Psoas muscle (tissue), 8 donors: ENCODE data around the gene TBCK. TPM values are rescaled to one million over a fixed set of nuclear protein-coding genes. Genes with fewer than 3 reads are reported as not detected.
A peak's percentile ranks its signal among the peaks of the same experiment; 100 is the strongest.
"Not testable (repeated sequence)": the region's sequence is repeated elsewhere in the genome, so short reads cannot be mapped to it uniquely, and the experiment has no call there.

Experiments
- ATAC-seq, 4 donors: fragments of 200-7000 bp; cut with Tn5 transposase; one replicate each; pipeline ENCODE4 v1.9.1; 2020; ENCODE audit warnings: moderate library complexity in 3 of 4, mild to moderate bottlenecking in 2 of 4
- DNase-seq, 2 donors: peaks; one replicate each; pipeline ENCODE4 v3.0.0-alpha.2; 2020
- H3K27ac ChIP-seq: fragments of 200-600 bp; one replicate; pipeline ENCODE4 v1.8.0; 2022
- H3K27me3 ChIP-seq, 3 donors: fragments of 200-600 bp in 1 of 3; one replicate each; pipeline versions ENCODE4 v1.6.1 to v1.8.0; 2013 to 2022; ENCODE audit warnings: low read length in 2 of 3, mild to moderate bottlenecking in 2 of 3, moderate library complexity in 1 of 3; ENCODE audit not compliant: insufficient read depth in 3 of 3
- H3K36me3 ChIP-seq, 2 donors: fragments of 200-600 bp in 1 of 2; one replicate each; pipeline versions ENCODE4 v1.6.1 to v1.8.0; 2013 to 2022; ENCODE audit warnings: low read depth in 1 of 2, mild to moderate bottlenecking in 1 of 2, moderate library complexity in 1 of 2; ENCODE audit not compliant: insufficient read depth in 1 of 2
- H3K4me1 ChIP-seq: fragments of 200-600 bp; one replicate; pipeline ENCODE4 v1.8.0; 2022
- H3K4me3 ChIP-seq: fragments of 200-600 bp; one replicate; pipeline ENCODE4 v1.8.0; 2022; ENCODE audit warnings: mild to moderate bottlenecking
- H3K9me3 ChIP-seq: fragments of 200-600 bp; one replicate; pipeline ENCODE4 v1.8.0; 2022
- CTCF ChIP-seq: fragments of 200-600 bp; IDR thresholded peaks from one replicate; pipeline ENCODE4 v1.8.0; 2022; ENCODE audit warnings: antibody characterized with exemption
- WGBS, 3 donors: extraction: QIAGEN DNeasy Blood & Tissue Kit; methylation state at CpG; one replicate each; pipeline versions ENCODE4 v1.1.6 to v1.1.7; 2013; 5-methylcytosine and 5-hydroxymethylcytosine counted together
- intact Hi-C, 2 donors: fragments of 100-400 bp; cut with DNase I; formaldehyde crosslinking; loops; one replicate each; pipeline versions ENCODE4 v1.11.0 to v1.14.2; 2022
- polyA plus RNA-seq, 3 donors: library from polyadenylated mRNA; stranded (reverse); fragments of 200-250 nt; gene quantifications; one replicate each; pipeline ENCODE4 v1.2.3, GENCODE V29; 2013
- total RNA-seq, 4 donors: library from RNA; stranded (reverse); fragmentation: NEBNext Ultra II Directional in 2 of 4; extraction: Animal tissue kit (Norgen Biotek cat#: 25700) in 2 of 4; gene quantifications; one replicate each; pipeline versions ENCODE4 v1.2.1 to v1.2.4, GENCODE V29; 2021 to 2023
- donor health status: healthy with polysubstance abuse.
- donor health status: DM: no; HTN: no; CAD: no; lungs with moderate emphysema.
- donor health status: Bipolar disorder and iron deficiency.
- donor health status: healthy.
- donor health status: DM: yes; HTN: yes; CAD: no.
- donor health status: DM: no; HTN: no; CAD: no.
- donor health status: DM: no; HTN: no; CAD: no.
- donor health status: DM: yes; HTN: yes; CAD: no.

Gene TBCK
- total and polyA plus RNA-seq, 7 donors: 1.9 to 16.8 (median 9.7) TPM

GRCh38 chr4:106333186-106333585 is 17.2 kb upstream of the TBCK start:
- Histone ChIP-seq H3K27ac (no peak overlapping the region), H3K4me3 (no peak overlapping the region), H3K4me1 (no peaks in the 10 kb centered on the region), H3K9me3 (no peaks in the 10 kb centered on the region), H3K27me3 (no peaks in the 10 kb centered on the region), H3K36me3 (peaks cover 5 to 100% of the 10 kb centered on the region in 2 donors)
- ATAC-seq (no peak), DNase-seq (no peak)
- WGBS, 3 donors: 94% methylated on average over 5 of the region's 5 CpGs
- no peak for TF ChIP-seq CTCF
- intact Hi-C loops: no loop called here

DNA sequence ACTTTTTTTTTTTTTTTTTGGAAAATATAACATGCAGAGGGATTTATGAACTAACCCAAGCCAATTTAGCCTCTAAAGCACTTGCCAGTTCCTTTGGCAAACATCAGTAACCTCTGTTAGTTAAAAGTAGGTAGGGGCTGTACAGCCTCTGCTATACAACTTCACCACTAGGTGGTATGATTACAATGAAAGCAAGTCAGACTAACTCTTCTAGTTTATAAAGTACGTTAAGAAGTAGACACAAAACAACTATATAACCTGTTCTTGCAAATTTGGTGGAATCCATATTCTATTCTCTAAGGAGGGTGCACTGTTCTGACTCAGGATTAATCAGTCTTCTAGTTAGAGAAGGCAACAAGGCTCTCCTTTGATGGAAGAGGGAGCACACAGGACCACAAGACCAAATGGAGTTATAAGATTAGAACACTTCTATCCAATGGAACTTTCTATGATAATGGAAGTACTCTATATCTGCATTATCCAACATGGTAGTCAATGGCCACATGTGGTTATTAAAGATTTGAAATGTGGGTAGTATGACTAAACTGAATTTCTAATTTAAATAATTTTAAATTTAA is 13.1 kb upstream of the TBCK start:
- no peak overlapping the region for H3K27ac ChIP-seq
- H3K4me3 ChIP-seq: no peak overlapping the region
- ATAC-seq: peak in 3 of 4 donors; percentile 58 to 69 (median 67)
- WGBS, 3 donors: 24 to 37% (median 26%) methylated on average over 1 of the region's 1 CpG
- no peaks in the 10 kb centered on the region for H3K4me1 ChIP-seq
- no peaks in the 10 kb centered on the region for H3K9me3 ChIP-seq
- intact Hi-C loops: no loop called here
- DNase-seq: no peak
- H3K36me3 ChIP-seq: peaks cover 0 to 97% of the 10 kb centered on the region in 2 donors
- peak; percentile 52 for TF ChIP-seq CTCF
- H3K27me3 ChIP-seq: no peaks in the 10 kb centered on the region

- Histone ChIP-seq H3K4me1 (no peaks in the 10 kb centered on the region), H3K4me3 (no peak overlapping the region), H3K27ac (no peak overlapping the region), H3K36me3 (peaks cover 0 to 65% of the 10 kb centered on the region in 2 donors), H3K27me3 (no peaks in the 10 kb centered on the region), H3K9me3 (no peaks in the 10 kb centered on the region)
- no peak for DNase-seq
- TF ChIP-seq CTCF: no peak
- ATAC-seq: no peak
- intact Hi-C loops: no loop called here
Measured at GRCh38 chr4:106325800-106326199, 9.8 kb upstream of the TBCK start.

DNA sequence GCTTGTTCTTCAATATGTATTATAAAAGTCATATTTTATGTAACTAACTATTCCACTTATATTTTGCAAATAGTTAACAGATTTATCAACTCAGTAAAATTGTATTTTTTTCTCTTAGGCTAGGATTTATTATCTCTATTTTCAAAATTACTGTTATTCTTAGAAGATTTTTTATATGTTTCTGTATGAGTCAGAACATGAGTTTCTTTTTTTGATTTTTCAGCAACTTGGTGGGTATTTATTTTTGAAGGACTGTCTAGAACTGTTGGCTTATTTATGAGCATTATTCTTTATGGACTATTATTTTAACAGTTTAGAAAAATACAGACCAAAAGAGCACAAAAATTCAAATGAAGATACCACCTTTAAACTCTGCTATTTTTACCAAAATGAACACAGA is 7.1 kb upstream of the TBCK start:
- no peak for TF ChIP-seq CTCF
- no peak for ATAC-seq
- no peak overlapping the region for H3K4me3 ChIP-seq
- peaks cover 16% of the 10 kb centered on the region for H3K4me1 ChIP-seq
- H3K36me3 ChIP-seq: peaks cover 0 to 40% of the 10 kb centered on the region in 2 donors
- H3K27ac ChIP-seq: no peak overlapping the region
- no peaks in the 10 kb centered on the region for H3K9me3 ChIP-seq
- intact Hi-C loops: no loop called here
- DNase-seq: no peak
- H3K27me3 ChIP-seq: no peaks in the 10 kb centered on the region

- not testable (repeated sequence) for H3K4me3 ChIP-seq
Measured at GRCh38 chr4:106321814-106322213, 5.8 kb upstream of the TBCK start.

DNA sequence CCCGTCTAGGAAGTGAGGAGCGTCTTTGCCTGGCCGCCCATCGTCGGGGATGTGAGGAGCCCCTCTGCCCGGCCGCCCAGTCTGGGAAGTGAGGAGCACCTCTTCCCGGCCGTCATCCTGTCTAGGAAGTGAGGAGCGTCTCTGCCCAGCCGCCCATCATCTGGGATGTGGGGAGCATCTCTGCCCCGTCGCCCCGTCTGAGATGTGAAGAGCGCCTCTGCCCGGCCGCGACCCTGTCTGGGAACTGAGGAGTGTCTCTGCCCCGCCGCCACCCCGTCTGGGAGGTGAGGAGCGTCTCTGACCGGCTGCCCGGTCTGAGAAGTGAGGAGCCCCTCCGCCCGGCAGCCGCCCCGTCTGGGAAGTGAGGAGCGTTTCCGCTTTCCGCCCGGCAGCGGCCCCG is 5.2 kb upstream of the TBCK start:
- DNase-seq, intact Hi-C loops, ATAC-seq, H3K27ac ChIP-seq, H3K27me3 ChIP-seq, H3K4me3 ChIP-seq, H3K9me3 ChIP-seq: not testable (repeated sequence)
- Histone ChIP-seq H3K4me1 (peaks cover 25% of the 10 kb centered on the region), H3K36me3 (peaks cover 0 to 21% of the 10 kb centered on the region in 2 donors)
- WGBS, 3 donors: 96 to 97% (median 97%) methylated on average over 26 to 34 of the region's 34 CpGs

More at GRCh38 chr4:106321814-106322213, 5.8 kb upstream of the TBCK start:
- 66 to 73% (median 72%) methylated on average over 6 of the region's 6 CpGs for WGBS, 3 donors
- DNase-seq, ATAC-seq, H3K9me3 ChIP-seq, H3K27ac ChIP-seq, H3K27me3 ChIP-seq, intact Hi-C loops: not testable (repeated sequence)
- H3K4me1 ChIP-seq: peaks cover 25% of the 10 kb centered on the region
- H3K36me3 ChIP-seq: peaks cover 0 to 27% of the 10 kb centered on the region in 2 donors
